Heart left ventricle (tissue), 16 donors: ENCODE results near the gene PACRG. TPM values are rescaled to one million over a fixed set of nuclear protein-coding genes. Genes with fewer than 3 reads are reported as not detected.

ENCODE experiments used
- ATAC-seq, 4 donors: fragments of 200-7000 bp; cut with Tn5 transposase; one replicate each; pipeline ENCODE4 v1.9.1; 2020 to 2022; ENCODE audit warnings: moderate library complexity in 4 of 4, mild to moderate bottlenecking in 3 of 4, moderate number of reproducible peaks in 1 of 4
- DNase-seq, 5 donors: peaks; one replicate each; pipeline ENCODE4 v3.0.0-alpha.2; 2020
- H3K27ac ChIP-seq, 12 donors: fragments of 200-600 bp; sonication (generic) in 4 of 12; one replicate each; pipeline versions ENCODE4 v1.5.0 to v1.8.0; 2016 to 2022; ENCODE audit warnings: mild to moderate bottlenecking in 2 of 12
- H3K27me3 ChIP-seq, 9 donors: fragments of 200-600 bp; sonication (generic) in 2 of 9; one replicate each; pipeline versions ENCODE4 v1.5.1 to v1.8.0; 2016 to 2022; ENCODE audit warnings: mild to moderate bottlenecking in 3 of 9
- H3K36me3 ChIP-seq, 9 donors: fragments of 200-600 bp; sonication (generic) in 2 of 9; one replicate each; pipeline versions ENCODE4 v1.5.0 to v1.8.0; 2018 to 2022; ENCODE audit warnings: mild to moderate bottlenecking in 2 of 9
- H3K4me1 ChIP-seq, 12 donors: fragments of 200-600 bp; sonication (generic) in 4 of 12; one replicate each; pipeline versions ENCODE4 v1.5.0 to v1.8.0; 2016 to 2022; ENCODE audit warnings: mild to moderate bottlenecking in 3 of 12
- H3K4me3 ChIP-seq, 12 donors: fragments of 200-600 bp; sonication (generic) in 4 of 12; one replicate each; pipeline versions ENCODE4 v1.5.0 to v1.8.0; 2017 to 2022; ENCODE audit warnings: mild to moderate bottlenecking in 9 of 12, moderate library complexity in 4 of 12
- H3K9me3 ChIP-seq, 12 donors: fragments of 200-600 bp; sonication (generic) in 4 of 12; one replicate each; pipeline versions ENCODE4 v1.5.0 to v1.8.0; 2016 to 2022; ENCODE audit warnings: mild to moderate bottlenecking in 1 of 12
- POLR2A ChIP-seq, 2 donors: fragments of 450-650 bp; IDR thresholded peaks; one replicate each; pipeline ENCODE4 v1.6.1; 2017; ENCODE audit warnings: antibody characterized with exemption in 2 of 2, mild to moderate bottlenecking in 2 of 2, moderate library complexity in 2 of 2
- WGBS, 4 donors: extraction: QIAGEN DNeasy Blood & Tissue Kit in 2 of 4; methylation state at CpG; one replicate each; pipeline versions ENCODE4 v1.1.5 to v1.1.7; 2013 to 2018; 5-methylcytosine and 5-hydroxymethylcytosine counted together
- intact Hi-C, 10 donors: fragments of 100-400 bp; cut with DNase I; formaldehyde crosslinking; loops; one replicate each; pipeline versions ENCODE4 v1.11.1 to v1.14.2; 2022
- polyA plus RNA-seq, 2 donors: library from polyadenylated mRNA; stranded (reverse); fragments of 200-250 nt; gene quantifications; one replicate each; pipeline ENCODE4 v1.2.3, GENCODE V29; 2013
- total RNA-seq, 9 donors: library from RNA; depleted of rRNA in 2 of 9; stranded (reverse); fragments of >200 nt in 2 of 9; fragmentation: NEBNext Ultra II Directional in 3 of 9; extraction: Animal tissue kit (Norgen Biotek cat#: 25700) in 3 of 9; gene quantifications; one replicate each; pipeline versions ENCODE4 v1.1.0 to v1.2.4, GENCODE V29; 2016 to 2023
- TF ChIP-seq, protein P1 (sequence below), 12 donors: fragments of 200-600 bp; sonication (generic) in 4 of 12; IDR thresholded peaks; one replicate each; pipeline versions ENCODE4 v1.5.0 to v1.8.0; 2018 to 2022; ENCODE audit warnings: antibody characterized with exemption in 12 of 12, mild to moderate bottlenecking in 5 of 12
- donor health status: ischemic (EF 13 %, LVEDD 7.1; RV severe dilation, severe dysfunction).
- donor health status: healthy with polysubstance abuse.
- donor health status: DM: no; HTN: yes; CAD: no.
- donor health status: DM: no; HTN: no; CAD: no.
- donor health status: ischemic (EF 25% LVEDD 6.9; RV normal size, moderate dysfunction).
- donor health status: ischemic (EF 25% LVEDD 5.7; RV mildly dilated, moderate dysfunction).
- donor health status: healthy.
- donor health status: DM: yes; HTN: yes; CAD: no.
- donor health status: ischemic (EF 35%, LVEDD 5.7; RV mildly dilated, moderate dysfunction).
- donor health status: nonischemic (EF 11% LVEDD 7.7; RV severe dilation, severe dysfunction).
- donor health status: DM: yes; HTN: yes; CAD: no.
- donor health status: PGD.
- donor health status: ischemic (EF 29% LVEDD 5.4; RV normal size, mild dysfunction).
- donor health status: nonischemic (EF 23%, LVEDD 6.1; RV moderate dilation, normal function).

Gene PACRG
- total and polyA plus RNA-seq, 11 donors: 2.0 to 83.3 (median 11.8) TPM

DNA sequence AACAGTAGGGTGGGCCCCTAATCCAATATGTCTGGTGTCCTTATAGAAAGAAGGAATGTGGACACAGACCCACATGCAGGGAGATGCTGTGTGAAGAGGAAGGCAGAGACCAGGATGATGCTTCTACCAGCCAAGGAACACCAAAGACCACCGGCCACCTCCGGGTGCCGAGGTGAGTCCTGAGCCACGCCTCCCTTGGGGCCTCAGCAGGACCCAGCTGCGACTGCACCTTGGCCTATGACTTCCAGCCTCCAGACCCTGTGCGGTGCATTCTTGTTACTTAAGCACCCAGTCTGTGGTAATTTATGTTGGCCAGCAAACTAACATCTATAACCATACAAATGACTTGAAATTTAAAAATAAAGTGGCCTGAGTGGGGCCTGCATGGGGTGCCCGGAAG is 607.3 kb downstream of the PACRG start:
- intact Hi-C loops: loop anchor here in 9 of 10 donors (2.0 to 10.0 kb wide), 9 partner anchors 33 to 772 kb away; partner anchors contain the start of gene QKI (in 8 of the 9)
- H3K36me3 ChIP-seq: no peaks in the 10 kb centered on the region
- peak overlapping the region in 2 of 12 donors; percentile 12 to 19 for H3K4me3 ChIP-seq
- WGBS, 4 donors: 71 to 89% (median 84%) methylated on average over 7 of the region's 7 CpGs
- peaks cover 13 to 81% (median 57%) of the 10 kb centered on the region in 12 donors for H3K4me1 ChIP-seq
- no peak for DNase-seq
- peak overlapping the region; percentile 83 to 97 (median 94) for H3K27ac ChIP-seq
- H3K27me3 ChIP-seq: no peaks in the 10 kb centered on the region
- TF ChIP-seq POLR2A (IDR thresholded peaks at IDR 0.05): no peak
- TF ChIP-seq, protein P1, sequence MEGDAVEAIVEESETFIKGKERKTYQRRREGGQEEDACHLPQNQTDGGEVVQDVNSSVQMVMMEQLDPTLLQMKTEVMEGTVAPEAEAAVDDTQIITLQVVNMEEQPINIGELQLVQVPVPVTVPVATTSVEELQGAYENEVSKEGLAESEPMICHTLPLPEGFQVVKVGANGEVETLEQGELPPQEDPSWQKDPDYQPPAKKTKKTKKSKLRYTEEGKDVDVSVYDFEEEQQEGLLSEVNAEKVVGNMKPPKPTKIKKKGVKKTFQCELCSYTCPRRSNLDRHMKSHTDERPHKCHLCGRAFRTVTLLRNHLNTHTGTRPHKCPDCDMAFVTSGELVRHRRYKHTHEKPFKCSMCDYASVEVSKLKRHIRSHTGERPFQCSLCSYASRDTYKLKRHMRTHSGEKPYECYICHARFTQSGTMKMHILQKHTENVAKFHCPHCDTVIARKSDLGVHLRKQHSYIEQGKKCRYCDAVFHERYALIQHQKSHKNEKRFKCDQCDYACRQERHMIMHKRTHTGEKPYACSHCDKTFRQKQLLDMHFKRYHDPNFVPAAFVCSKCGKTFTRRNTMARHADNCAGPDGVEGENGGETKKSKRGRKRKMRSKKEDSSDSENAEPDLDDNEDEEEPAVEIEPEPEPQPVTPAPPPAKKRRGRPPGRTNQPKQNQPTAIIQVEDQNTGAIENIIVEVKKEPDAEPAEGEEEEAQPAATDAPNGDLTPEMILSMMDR (IDR thresholded peaks at IDR 0.05): no peak
- ATAC-seq: no peak
- H3K9me3 ChIP-seq: no peaks in the 10 kb centered on the region

DNA sequence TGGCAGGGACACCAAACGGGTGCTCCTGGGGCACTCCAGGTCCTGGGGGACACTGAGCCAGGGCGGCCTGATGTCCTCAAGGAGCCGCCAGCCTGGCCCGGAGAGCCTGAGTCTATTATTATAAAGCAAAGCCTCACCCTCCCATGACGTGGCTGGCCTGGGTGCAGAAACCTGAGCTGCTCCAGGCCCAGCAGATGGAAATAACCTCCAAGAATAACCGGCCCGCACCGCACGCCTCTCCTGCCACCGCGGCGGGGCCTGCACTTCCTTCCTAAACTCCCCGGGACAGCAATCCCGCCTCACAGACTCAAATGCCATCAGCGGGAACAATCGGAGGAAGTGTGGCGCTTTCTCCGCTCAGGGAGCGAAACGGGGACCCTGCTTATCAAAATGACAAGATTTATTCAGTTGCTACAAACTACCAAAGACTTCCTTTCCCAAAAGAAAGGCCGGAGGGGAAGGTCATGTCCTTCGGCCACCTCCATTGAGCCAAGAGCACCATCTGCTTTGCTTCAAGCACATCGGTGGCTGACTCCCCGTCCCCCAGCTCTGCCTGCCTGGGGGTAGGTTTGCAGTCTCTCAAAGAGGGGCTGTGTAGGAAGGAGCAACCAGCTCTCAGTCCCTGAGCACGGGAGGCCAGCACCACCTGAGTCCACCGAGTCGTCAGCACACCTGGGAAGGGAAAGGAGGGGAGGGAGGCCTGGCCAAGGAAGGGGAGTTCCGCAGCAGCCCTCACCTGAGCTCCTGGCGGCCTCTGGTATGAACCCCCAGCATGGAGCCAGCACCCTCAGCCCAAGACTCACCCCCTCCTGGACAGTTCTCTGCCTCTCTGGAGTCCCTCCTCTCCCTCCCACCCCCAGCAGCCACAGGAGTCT is 608.1 kb downstream of the PACRG start:
- H3K4me3 ChIP-seq: peak overlapping the region in 6 of 12 donors; percentile 5 to 19 (median 12)
- DNase-seq (peak; percentile 90 to 95 (median 92)), ATAC-seq (peak; percentile 86 to 93 (median 91))
- H3K4me1 ChIP-seq: peaks cover 12 to 75% (median 56%) of the 10 kb centered on the region in 12 donors
- no peaks in the 10 kb centered on the region for H3K36me3 ChIP-seq
- peak overlapping the region; percentile 83 to 97 (median 94) for H3K27ac ChIP-seq
- 15 to 21% (median 17%) methylated on average over 24 to 29 of the region's 29 CpGs for WGBS, 4 donors
- TF ChIP-seq, protein P1 (IDR thresholded peaks at IDR 0.05): peak in 1 of 12 donors; percentile 4
- peak in 1 of 2 donors; percentile 53 for TF ChIP-seq POLR2A (IDR thresholded peaks at IDR 0.05)
- no peaks in the 10 kb centered on the region for H3K9me3 ChIP-seq
- no peaks in the 10 kb centered on the region for H3K27me3 ChIP-seq
- intact Hi-C loops: loop anchor here (2.0 to 10.0 kb wide), 10 partner anchors 34 to 771 kb away; partner anchors contain the start of gene QKI (in 8 of the 10)

DNA sequence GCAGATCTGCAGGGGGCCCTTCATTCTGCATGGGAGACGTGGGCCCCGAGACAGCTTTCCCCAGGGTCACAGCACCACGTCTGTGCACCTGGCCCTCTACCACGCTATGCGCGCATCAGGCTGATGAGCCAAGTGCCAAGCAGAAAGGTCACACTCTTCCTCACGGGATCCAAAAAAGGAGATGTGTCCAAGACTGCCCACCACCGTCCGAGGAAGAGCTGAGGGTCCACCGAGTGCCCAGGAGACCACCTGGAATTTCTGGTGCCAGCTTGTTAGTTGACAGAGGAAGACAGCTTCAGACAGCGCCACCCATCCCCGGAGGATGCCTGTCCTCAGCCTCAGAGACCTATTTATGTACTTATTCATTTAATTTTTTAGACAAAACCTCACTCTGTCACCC is 609.2 kb downstream of the PACRG start:
- H3K4me3 ChIP-seq: no peak overlapping the region
- H3K4me1 ChIP-seq: peaks cover 12 to 77% (median 59%) of the 10 kb centered on the region in 12 donors
- peak overlapping the region in 10 of 12 donors; percentile 88 to 97 (median 94) for H3K27ac ChIP-seq
- H3K36me3 ChIP-seq: no peaks in the 10 kb centered on the region
- H3K27me3 ChIP-seq: no peaks in the 10 kb centered on the region
- no peak for TF ChIP-seq POLR2A (IDR thresholded peaks at IDR 0.05)
- TF ChIP-seq, protein P1 (IDR thresholded peaks at IDR 0.05): no peak
- peak in 1 of 5 donors; percentile 39 for DNase-seq
- intact Hi-C loops: loop anchor here (2.0 to 10.0 kb wide), 9 partner anchors 35 to 770 kb away; partner anchors contain the start of gene QKI (in 7 of the 10)
- no peaks in the 10 kb centered on the region for H3K9me3 ChIP-seq
- no peak for ATAC-seq
- 92 to 97% (median 96%) methylated on average over 12 of the region's 12 CpGs for WGBS, 4 donors

DNA sequence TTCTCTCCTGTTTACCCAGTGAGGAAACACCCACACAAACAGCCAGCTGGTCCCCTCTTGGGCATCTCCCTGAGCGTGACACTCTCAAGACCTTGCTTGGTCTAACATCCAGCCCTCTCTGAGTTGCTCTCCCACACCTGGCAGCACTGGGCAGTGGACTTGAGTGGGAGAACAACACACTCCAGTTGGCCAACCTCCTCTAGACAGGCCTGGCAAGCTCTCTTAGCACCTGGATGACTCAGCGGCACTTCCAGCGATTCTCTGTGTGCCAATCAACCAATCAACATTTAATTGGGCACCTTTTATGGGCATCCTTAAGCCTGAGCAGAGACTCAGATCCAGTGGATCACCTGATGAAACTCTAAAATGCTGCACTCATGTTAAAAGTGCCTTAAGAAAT is 610.2 kb downstream of the PACRG start:
- peaks cover 12 to 76% (median 62%) of the 10 kb centered on the region in 12 donors for H3K4me1 ChIP-seq
- WGBS, 4 donors: 86 to 100% (median 92%) methylated on average over 3 of the region's 3 CpGs

More for the DNA sequence above, 610.2 kb downstream of the PACRG start:
- TF ChIP-seq, protein P1 (IDR thresholded peaks at IDR 0.05): no peak
- no peak for TF ChIP-seq POLR2A (IDR thresholded peaks at IDR 0.05)
- no peak for DNase-seq
- intact Hi-C loops: loop anchor here (2.0 to 10.0 kb wide), 9 partner anchors 36 to 769 kb away; partner anchors contain the start of gene QKI (in 7 of the 10)
- H3K4me3 ChIP-seq: no peak overlapping the region
- H3K27me3 ChIP-seq: no peaks in the 10 kb centered on the region
- H3K9me3 ChIP-seq: no peaks in the 10 kb centered on the region
- H3K36me3 ChIP-seq: no peaks in the 10 kb centered on the region
- ATAC-seq: no peak
- peak overlapping the region; percentile 71 to 97 (median 90) for H3K27ac ChIP-seq
